H9 (cell line): Measurements from ENCODE around the gene SMYD1. TPM values are rescaled to one million over a fixed set of nuclear protein-coding genes. Genes with fewer than 3 reads are reported as not detected.

Experiments
- DNase-seq: peaks from one replicate; pipeline ENCODE4 v3.0.0-alpha.2; 2017
- H2AFZ ChIP-seq: one replicate; pipeline ENCODE4 v1.6.1; 2013; ENCODE audit warnings: mild to moderate bottlenecking, low read length, control low read depth, moderate library complexity
- H2AK5ac ChIP-seq: 2 replicates; pipeline ENCODE4 v1.6.1; 2013; ENCODE audit warnings: low read length, control low read depth, mixed read lengths; ENCODE audit not compliant: insufficient read length
- H2BK120ac ChIP-seq: one replicate; pipeline ENCODE4 v1.6.1; 2013; ENCODE audit warnings: low read depth, mild to moderate bottlenecking, low read length, control low read depth, inconsistent platforms; ENCODE audit not compliant: poor library complexity, severe bottlenecking
- H2BK12ac ChIP-seq: 2 replicates; pipeline ENCODE4 v1.6.1; 2013; ENCODE audit warnings: low read length, control low read depth, mixed read lengths, low read depth; ENCODE audit not compliant: insufficient read length
- H2BK15ac ChIP-seq: 2 replicates; pipeline ENCODE4 v1.6.1; 2013; ENCODE audit warnings: low read depth, low read length, control low read depth
- H2BK20ac ChIP-seq: one replicate; pipeline ENCODE4 v1.6.1; 2013; ENCODE audit warnings: low read depth, mild to moderate bottlenecking, low read length, control low read depth, inconsistent platforms; ENCODE audit not compliant: poor library complexity, severe bottlenecking
- H2BK5ac ChIP-seq: 2 replicates; pipeline ENCODE4 v1.6.1; 2013; ENCODE audit warnings: low read length, control low read depth, mixed read lengths; ENCODE audit not compliant: insufficient read length
- H3K14ac ChIP-seq: 2 replicates; pipeline ENCODE4 v1.6.1; 2013; ENCODE audit warnings: low read length, control low read depth; ENCODE audit not compliant: insufficient read depth
- H3K18ac ChIP-seq: 2 replicates; pipeline ENCODE4 v1.6.1; 2013; ENCODE audit warnings: low read depth, mild to moderate bottlenecking, mixed read lengths, low read length, control low read depth; ENCODE audit not compliant: insufficient read length
- H3K23ac ChIP-seq: 2 replicates; pipeline ENCODE4 v1.6.1; 2013; ENCODE audit warnings: low read length, control low read depth, mixed read lengths, low read depth; ENCODE audit not compliant: insufficient read length
- H3K23me2 ChIP-seq: 2 replicates; pipeline ENCODE4 v1.6.1; 2013; ENCODE audit warnings: low read depth, mild to moderate bottlenecking, mixed read lengths, low read length, control low read depth; ENCODE audit not compliant: insufficient read length, poor library complexity, severe bottlenecking
- H3K27ac ChIP-seq: 2 replicates; pipeline ENCODE4 v1.5.1; 2013; ENCODE audit warnings: low read length, control low read depth, mixed read lengths, low read depth; ENCODE audit not compliant: insufficient read length
- H3K27me3 ChIP-seq: 2 replicates; pipeline ENCODE4 v1.6.1; 2013; ENCODE audit warnings: low read length, control low read depth, inconsistent platforms; ENCODE audit not compliant: insufficient read depth
- H3K4ac ChIP-seq: 2 replicates; pipeline ENCODE4 v1.6.1; 2013; ENCODE audit warnings: low read depth, mild to moderate bottlenecking, control low read depth, inconsistent platforms, low read length, moderate library complexity
- H3K4me1 ChIP-seq: 2 replicates; pipeline ENCODE4 v1.6.1; 2013; ENCODE audit warnings: low read length, control low read depth, inconsistent platforms; ENCODE audit not compliant: insufficient read depth
- H3K4me2 ChIP-seq: 2 replicates; pipeline ENCODE4 v1.6.1; 2013; ENCODE audit warnings: low read length, control low read depth, mixed read lengths; ENCODE audit not compliant: insufficient read length, insufficient read depth
- H3K56ac ChIP-seq: 2 replicates; pipeline ENCODE4 v1.6.1; 2013; ENCODE audit warnings: low read depth, mild to moderate bottlenecking, mixed read lengths, low read length, control low read depth; ENCODE audit not compliant: insufficient read length
- H3K79me1 ChIP-seq: 2 replicates; pipeline ENCODE4 v1.6.1; 2013; ENCODE audit warnings: low read depth, mild to moderate bottlenecking, moderate library complexity, low read length, control low read depth, inconsistent platforms; ENCODE audit not compliant: insufficient read depth, poor library complexity, severe bottlenecking
- H3K79me2 ChIP-seq: 2 replicates; pipeline ENCODE4 v1.6.1; 2013; ENCODE audit warnings: low read length, control low read depth, inconsistent platforms; ENCODE audit not compliant: insufficient read depth
- H3K9ac ChIP-seq: 2 replicates; pipeline ENCODE4 v1.6.1; 2013; ENCODE audit warnings: low read length, control low read depth, mixed read lengths; ENCODE audit not compliant: insufficient read length; ENCODE audit errors: extremely low read depth
- H3K9me3 ChIP-seq: one replicate; pipeline ENCODE4 v1.6.1; 2013; ENCODE audit warnings: low read depth, low read length, inconsistent platforms; ENCODE audit not compliant: control insufficient read depth
- H3T11ph ChIP-seq: one replicate; pipeline ENCODE4 v1.6.1; 2013; ENCODE audit warnings: mild to moderate bottlenecking, low read length, control low read depth, inconsistent platforms
- H4K20me1 ChIP-seq: one replicate; pipeline ENCODE4 v1.6.1; 2013; ENCODE audit not compliant: control insufficient read depth, insufficient read length, insufficient read depth
- H4K5ac ChIP-seq: 2 replicates; pipeline ENCODE4 v1.6.1; 2013; ENCODE audit warnings: low read depth, mild to moderate bottlenecking, mixed read lengths, low read length, control low read depth; ENCODE audit not compliant: insufficient read length
- H4K8ac ChIP-seq: replicated peaks from 2 replicates; pipeline ENCODE4 v1.6.1; 2013; ENCODE audit warnings: low read length, control low read depth, mixed read lengths, low read depth; ENCODE audit not compliant: insufficient read length
- H4K91ac ChIP-seq: 2 replicates; pipeline ENCODE4 v1.6.1; 2013; ENCODE audit warnings: low read depth, mild to moderate bottlenecking, moderate library complexity, mixed read lengths, low read length, control low read depth; ENCODE audit not compliant: insufficient read length
- H3K27ac Mint-ChIP-seq, 3 experiments: 2 replicates in 2 of 3; 3 replicates in 1 of 3; pipeline ENCODE4 v1.8.0; 2020 to 2021; ENCODE audit warnings: mixed read lengths in 3 of 3, mild to moderate bottlenecking in 1 of 3, moderate library complexity in 1 of 3
- H3K27me3 Mint-ChIP-seq: 2 replicates; pipeline ENCODE4 v1.8.0; 2021; ENCODE audit warnings: low read depth, mild to moderate bottlenecking, moderate library complexity, mixed read lengths
- H3K36me3 Mint-ChIP-seq, 3 experiments: 2 replicates in 2 of 3; 3 replicates in 1 of 3; pipeline ENCODE4 v1.8.0; 2020 to 2021; ENCODE audit warnings: low read depth in 3 of 3, mixed read lengths in 3 of 3; ENCODE audit not compliant: insufficient read depth in 1 of 3
- H3K4me1 Mint-ChIP-seq, 2 experiments: 2 replicates each; pipeline ENCODE4 v1.8.0; 2020; ENCODE audit warnings: mixed read lengths in 2 of 2
- H3K4me3 Mint-ChIP-seq, 2 experiments: 2 replicates in 1 of 2; 3 replicates in 1 of 2; pipeline ENCODE4 v1.8.0; 2020 to 2021; ENCODE audit warnings: mild to moderate bottlenecking in 2 of 2, mixed read lengths in 2 of 2, moderate library complexity in 1 of 2
- H3K9me3 Mint-ChIP-seq, 2 experiments: 2 replicates in 1 of 2; 3 replicates in 1 of 2; pipeline ENCODE4 v1.8.0; 2020; ENCODE audit warnings: mild to moderate bottlenecking in 2 of 2, mixed read lengths in 2 of 2, moderate library complexity in 1 of 2
- WGBS: extraction: QIAGEN DNeasy Blood & Tissue Kit; methylation state at CpG from one replicate; pipeline ENCODE4 v1.1.7; 2013; ENCODE audit warnings: missing lambda C conversion rate, low lambda C conversion rate, mixed read lengths; ENCODE audit not compliant: insufficient read length; ENCODE audit errors: extremely low coverage; 5-methylcytosine and 5-hydroxymethylcytosine counted together
- total RNA-seq: library from RNA; stranded (reverse); gene quantifications from 2 replicates; pipeline ENCODE4 v1.2.1, GENCODE V29; 2021
- TF ChIP-seq, protein P1 (sequence below): fragments of 200-600 bp; sonication (generic); conservative IDR thresholded peaks from 3 replicates; pipeline ENCODE4 v1.8.0; 2021; ENCODE audit warnings: antibody characterized with exemption, mild to moderate bottlenecking

Gene SMYD1
- total RNA-seq, 1 experiment from 2014 or later, result not detected

DNA sequence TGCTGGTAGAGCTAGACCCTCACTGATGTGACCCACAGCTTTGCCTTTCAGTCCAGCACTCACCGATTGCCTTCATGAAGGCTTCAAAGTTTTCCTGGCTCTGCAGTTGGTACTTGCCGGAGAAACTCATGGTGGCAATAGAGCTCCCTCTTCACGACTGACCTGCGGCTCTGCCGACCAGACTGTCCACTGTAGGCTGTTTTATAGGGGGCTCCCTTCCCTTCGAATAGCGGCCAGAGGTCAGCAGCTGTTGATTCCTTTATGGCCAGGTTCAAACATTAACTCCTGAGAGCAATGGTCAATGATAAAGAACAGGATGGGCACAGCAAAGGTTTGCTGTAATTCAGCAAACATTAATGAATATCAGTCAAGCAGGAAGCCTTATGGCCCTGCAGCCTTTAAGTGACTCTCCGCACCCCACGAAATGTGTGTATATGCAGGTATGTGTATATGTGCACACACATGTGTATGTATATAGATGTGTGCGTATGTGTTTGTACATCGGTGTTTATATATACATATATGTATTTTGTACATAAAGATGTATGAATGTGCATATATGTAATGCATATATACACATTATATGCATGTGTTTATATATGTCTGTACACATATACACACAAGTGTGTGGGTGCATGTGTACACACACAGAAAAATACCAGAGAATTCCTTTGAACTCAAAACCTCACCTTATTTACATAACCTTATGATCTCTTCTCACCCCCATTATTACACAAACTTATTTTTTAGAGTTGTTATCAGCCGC lies 60.4 kb downstream of the SMYD1 start, which contains the start of gene FABP1:
Gene FABP1, minus strand, starts transcription at position 175 of the 766 bp plus-strand sequence. Its CDS starts 45 bp downstream, at position 130.
- Mint-ChIP-seq H3K36me3 (no peaks in the 10 kb centered on the region), H3K27me3 (peaks cover 13% of the 10 kb centered on the region)
- H3K4me2 ChIP-seq, result no peak within 1 kb of the TSS

More for the DNA sequence above, 60.4 kb downstream of the SMYD1 start, which contains the start of gene FABP1:
- Histone ChIP-seq H3K79me2 (no peaks in the 10 kb centered on the region), H3K79me1 (no peaks in the 10 kb centered on the region), H3T11ph (no peak within 1 kb of the TSS), H4K5ac (no peak within 1 kb of the TSS), H2BK5ac (no peak within 1 kb of the TSS), H4K91ac (no peak within 1 kb of the TSS), H3K18ac (no peak within 1 kb of the TSS), H2BK15ac (no peak within 1 kb of the TSS), H3K27me3 (no peaks in the 10 kb centered on the region), H2BK12ac (no peak within 1 kb of the TSS), H4K8ac (no peak within 1 kb of the TSS), H3K4ac (no peak within 1 kb of the TSS), H2BK20ac (no peak within 1 kb of the TSS), H3K9ac (no peak within 1 kb of the TSS), H2BK120ac (no peak within 1 kb of the TSS), H3K23ac (no peak within 1 kb of the TSS), H2AK5ac (no peak within 1 kb of the TSS), H3K56ac (no peak within 1 kb of the TSS), H3K9me3 (no peaks in the 10 kb centered on the region), H3K4me1 (no peaks in the 10 kb centered on the region), H4K20me1 (no peaks in the 10 kb centered on the region), H2AFZ (no peak within 1 kb of the TSS), H3K23me2 (no peaks in the 10 kb centered on the region), H3K27ac (no peak within 1 kb of the TSS), H3K14ac (no peak within 1 kb of the TSS)
- Mint-ChIP-seq H3K9me3 (no peaks in the 10 kb centered on the region), H3K4me3 (no peak within 1 kb of the TSS), H3K4me1 (peaks cover 2 to 4% of the 10 kb centered on the region in 2 experiments; a peak in 2 of 4 replicates), H3K27ac (no peak within 1 kb of the TSS; a peak in 1 of 7 replicates)
- no CpG with 5 or more reads among the region's 12 CpGs for WGBS
- TF ChIP-seq, protein P1, sequence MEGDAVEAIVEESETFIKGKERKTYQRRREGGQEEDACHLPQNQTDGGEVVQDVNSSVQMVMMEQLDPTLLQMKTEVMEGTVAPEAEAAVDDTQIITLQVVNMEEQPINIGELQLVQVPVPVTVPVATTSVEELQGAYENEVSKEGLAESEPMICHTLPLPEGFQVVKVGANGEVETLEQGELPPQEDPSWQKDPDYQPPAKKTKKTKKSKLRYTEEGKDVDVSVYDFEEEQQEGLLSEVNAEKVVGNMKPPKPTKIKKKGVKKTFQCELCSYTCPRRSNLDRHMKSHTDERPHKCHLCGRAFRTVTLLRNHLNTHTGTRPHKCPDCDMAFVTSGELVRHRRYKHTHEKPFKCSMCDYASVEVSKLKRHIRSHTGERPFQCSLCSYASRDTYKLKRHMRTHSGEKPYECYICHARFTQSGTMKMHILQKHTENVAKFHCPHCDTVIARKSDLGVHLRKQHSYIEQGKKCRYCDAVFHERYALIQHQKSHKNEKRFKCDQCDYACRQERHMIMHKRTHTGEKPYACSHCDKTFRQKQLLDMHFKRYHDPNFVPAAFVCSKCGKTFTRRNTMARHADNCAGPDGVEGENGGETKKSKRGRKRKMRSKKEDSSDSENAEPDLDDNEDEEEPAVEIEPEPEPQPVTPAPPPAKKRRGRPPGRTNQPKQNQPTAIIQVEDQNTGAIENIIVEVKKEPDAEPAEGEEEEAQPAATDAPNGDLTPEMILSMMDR, result no peak
- DNase-seq, result no peak
